ENCODE measurements around the gene GDI1. TPM values are rescaled to one million over a fixed set of nuclear protein-coding genes. Genes with fewer than 3 reads are reported as not detected.

The GDI1 gene
- total and polyA plus RNA-seq, 2 of the 8 experiments (the other 6 are each of a cell fraction or from before 2014, with no cell fraction given): 83.1 to 136 TPM

DNA sequence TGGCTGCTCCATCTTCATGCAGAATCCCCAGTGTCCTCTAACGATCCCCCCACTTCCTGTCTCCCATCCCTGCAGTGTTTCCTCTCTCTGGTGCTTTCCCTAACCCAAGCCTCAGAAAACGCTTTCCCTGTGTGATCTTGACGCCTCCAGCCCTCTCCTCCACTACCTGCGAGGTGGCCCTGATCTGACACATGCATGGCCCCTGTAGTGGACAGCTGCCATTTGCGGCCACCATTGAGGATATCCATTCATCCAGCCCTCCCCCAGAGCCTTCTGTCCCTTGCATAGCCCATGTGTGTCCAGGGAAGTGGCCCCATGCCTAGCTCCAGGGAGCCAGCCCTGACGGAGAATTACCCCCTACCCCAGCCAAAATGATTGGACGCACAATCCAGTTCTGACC lies 46.4 kb downstream of the GDI1 start:
- H4K20me1 ChIP-seq (replicated peaks in 1 of 2; ENCODE audit: control insufficient read depth in 1 of 2, insufficient read depth in 2 of 2, low read length in 2 of 2): peaks cover 0 to 2% of the 10 kb centered on the region in 2 experiments
- ChIA-PET POLR2A (ENCODE audit: partially characterized antibody) (no interaction called here), CTCF (ENCODE audit: partially characterized antibody) (interaction anchor here (1.0 to 2.1 kb wide), 4 partner anchors 24 to 100 kb away, joined by 3 to 8 read pairs (median 4); no protein-coding TSS in a partner anchor)
- H2BK15ac ChIP-seq (ENCODE audit: low read length): no peak overlapping the region
- H3K27ac ChIP-seq (ENCODE audit: low read depth, low read length): no peak overlapping the region
- no peak overlapping the region for H3K23ac ChIP-seq (ENCODE audit: insufficient read length)
- no peak overlapping the region for H4K91ac ChIP-seq (replicated peaks; ENCODE audit: insufficient read length, low read length)
- TF ChIP-seq, protein P1, sequence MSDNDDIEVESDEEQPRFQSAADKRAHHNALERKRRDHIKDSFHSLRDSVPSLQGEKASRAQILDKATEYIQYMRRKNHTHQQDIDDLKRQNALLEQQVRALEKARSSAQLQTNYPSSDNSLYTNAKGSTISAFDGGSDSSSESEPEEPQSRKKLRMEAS (IDR thresholded peaks at IDR 0.05): no peak
- TF ChIP-seq SIX5 (IDR thresholded peaks at IDR 0.05; ENCODE audit: low read depth, low read length) (no peak), HDAC2 (IDR thresholded peaks at IDR 0.05; ENCODE audit: borderline replicate concordance in 1 of 2, low read depth in 2 of 2, low read length in 2 of 2) (no peak)
- no peak overlapping the region for H2AFZ ChIP-seq (ENCODE audit: low read length)
- no peak overlapping the region for H3K9ac ChIP-seq (replicated peaks in 1 of 4; ENCODE audit: extremely low read depth in 1 of 4, low read depth in 3 of 4, low read length in 3 of 4)
- no peak overlapping the region for H3K18ac ChIP-seq (ENCODE audit: extremely low read depth, low read length)
- no peaks in the 10 kb centered on the region for H3K79me2 ChIP-seq (ENCODE audit: control insufficient read depth in 1 of 2, insufficient read depth in 2 of 2, low read length in 2 of 2)
- peaks cover under 1% of the 10 kb centered on the region; the same call in 1 of the 2 replicates for H3K23me2 ChIP-seq (ENCODE audit: low read depth, low read length)
- H3K27me3 ChIP-seq (replicated peaks in 1 of 4; ENCODE audit: control insufficient read depth in 3 of 4, extremely low read depth in 1 of 4, insufficient read depth in 3 of 4, low read length in 3 of 4): no peaks in the 10 kb centered on the region
- no peak overlapping the region for H4K8ac ChIP-seq (ENCODE audit: extremely low read depth, insufficient read depth, low read length)
- no peak overlapping the region for H3K4me2 ChIP-seq (ENCODE audit: insufficient read depth in 1 of 2, low read depth in 2 of 2, low read length in 2 of 2)
- H3K56ac ChIP-seq (replicated peaks; ENCODE audit: insufficient read length, low read depth, low read length): no peak overlapping the region
- WGBS, 2 experiments (ENCODE audit: extremely low coverage in 1 of 2, insufficient coverage in 1 of 2, insufficient read length in 1 of 2, insufficient replicate concordance in 2 of 2, low coverage in 1 of 2, low lambda C conversion rate in 2 of 2, missing lambda C conversion rate in 1 of 2): 89% methylated on average over 5 of the region's 7 CpGs; no CpG with 5 or more reads in 1 of the 2 experiments
- no peak overlapping the region for H3K4me3 ChIP-seq (ENCODE audit: extremely low read depth in 1 of 4, insufficient read depth in 2 of 4, low read depth in 3 of 4, low read length in 4 of 4)
- no peaks in the 10 kb centered on the region for H3K9me3 ChIP-seq (ENCODE audit: insufficient read depth in 2 of 2, low read depth in 1 of 2, low read length in 1 of 2)
- no peak overlapping the region for H4K5ac ChIP-seq (ENCODE audit: insufficient read length, low read depth, low read length)
- H2BK120ac ChIP-seq (replicated peaks; ENCODE audit: low read depth, low read length): no peak overlapping the region
- H3K4me1 ChIP-seq (replicated peaks in 1 of 4; ENCODE audit: control insufficient read depth in 3 of 4, insufficient read depth in 4 of 4, low read length in 3 of 4): peaks cover 0 to 4% (median 2%) of the 10 kb centered on the region in 4 experiments; a peak in 4 of 7 replicates
- no peak overlapping the region for H2BK5ac ChIP-seq (ENCODE audit: low read depth, low read length)
- H3K4ac ChIP-seq (replicated peaks; ENCODE audit: insufficient read length, low read depth, low read length): no peak overlapping the region
- H2BK12ac ChIP-seq (ENCODE audit: low read depth, low read length): no peak overlapping the region
- FAIRE-seq (no peak), DNase-seq (ENCODE audit: low read depth in 1 of 2, low spot score in 2 of 2) (no peak)
- peaks cover 0 to 13% (median 0%) of the 10 kb centered on the region in 4 experiments; a peak in 2 of 8 replicates for H3K36me3 ChIP-seq (ENCODE audit: control insufficient read depth in 2 of 4, insufficient read depth in 4 of 4, low read length in 3 of 4)
- H2AK5ac ChIP-seq (ENCODE audit: low read depth, low read length): no peak overlapping the region
- H2BK20ac ChIP-seq (ENCODE audit: low read length): no peak overlapping the region
- no peaks in the 10 kb centered on the region for H3K79me1 ChIP-seq (ENCODE audit: low read depth, low read length)
- no peak overlapping the region for H3K14ac ChIP-seq (ENCODE audit: insufficient read length)

Measured in H1 (cell line).